Ascending aorta (tissue), 2 donors: ENCODE results near the gene XAGE1B. TPM values are rescaled to one million over a fixed set of nuclear protein-coding genes. Genes with fewer than 3 reads are reported as not detected.
"Not testable (repeated sequence)": the region's sequence is repeated elsewhere in the genome, so short reads cannot be mapped to it uniquely, and the experiment has no call there.

ENCODE experiments used
- DNase-seq, 2 donors: peaks; one replicate each; pipeline ENCODE4 v3.0.0-alpha.2; 2019; ENCODE audit warnings: low spot score in 2 of 2
- H3K27ac ChIP-seq, 2 donors: fragments of 200-600 bp; sonication (generic); one replicate each; pipeline ENCODE4 v1.5.1; 2016 to 2017; ENCODE audit warnings: mild to moderate bottlenecking in 1 of 2
- H3K27me3 ChIP-seq: fragments of 200-600 bp; sonication (generic); one replicate; pipeline ENCODE4 v1.5.1; 2017
- H3K36me3 ChIP-seq, 2 donors: fragments of 200-600 bp; sonication (generic); one replicate each; pipeline ENCODE4 v1.5.1; 2016
- H3K4me1 ChIP-seq, 2 donors: fragments of 200-600 bp; sonication (generic); one replicate each; pipeline ENCODE4 v1.5.1; 2016 to 2017; ENCODE audit warnings: mild to moderate bottlenecking in 1 of 2
- H3K4me3 ChIP-seq, 2 donors: fragments of 200-600 bp; sonication (generic); one replicate each; pipeline ENCODE4 v1.5.1; 2016 to 2017; ENCODE audit warnings: mild to moderate bottlenecking in 1 of 2
- H3K9me3 ChIP-seq, 2 donors: fragments of 200-600 bp; sonication (generic); one replicate each; pipeline ENCODE4 v1.5.1; 2016
- intact Hi-C: fragments of 100-400 bp; cut with DNase I; formaldehyde crosslinking; loops from one replicate; pipeline ENCODE4 v1.15.1; 2023
- total RNA-seq: library from RNA; depleted of rRNA; stranded (reverse); fragments of >200 nt; gene quantifications from one replicate; pipeline ENCODE4 v1.1.0, GENCODE V29; 2016
- TF ChIP-seq, protein P1 (sequence below), 3 experiments: fragments of 200-600 bp in 2 of 3; fragments of 450-650 bp in 1 of 3; sonication (generic) in 2 of 3; IDR thresholded peaks; one replicate each; pipeline ENCODE4 v1.5.1; 2016 to 2019; ENCODE audit warnings: antibody characterized with exemption in 3 of 3, mild to moderate bottlenecking in 1 of 3, moderate library complexity in 1 of 3

Gene XAGE1B
- total RNA-seq, 1 donor from 2014 or later, result not detected

DNA sequence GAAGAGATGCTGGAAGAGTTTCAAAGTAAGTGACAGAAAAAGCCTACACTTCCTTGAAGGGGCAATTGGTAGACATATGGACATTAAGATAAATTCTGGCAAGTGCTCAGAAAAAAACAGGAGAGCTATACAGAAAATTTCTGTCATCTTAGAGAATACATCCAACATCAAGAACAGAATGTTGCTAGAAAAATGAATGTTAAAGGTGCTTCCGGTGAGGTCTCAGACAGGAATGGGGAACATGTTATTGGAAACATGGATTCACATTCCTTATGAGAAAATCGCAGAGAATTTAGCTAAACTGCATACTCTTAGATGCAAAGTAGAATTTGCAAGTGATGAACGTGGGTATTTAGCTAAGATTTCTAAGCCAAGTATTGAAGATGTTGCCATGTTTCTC lies 9.5 kb downstream of the XAGE1B start:
- H3K4me1 ChIP-seq, result no peaks in the 10 kb centered on the region
- no peaks in the 10 kb centered on the region for H3K9me3 ChIP-seq
- no peaks in the 10 kb centered on the region for H3K36me3 ChIP-seq
- intact Hi-C loops, result no loop called here
- no peak overlapping the region for H3K4me3 ChIP-seq
- H3K27me3 ChIP-seq, result no peaks in the 10 kb centered on the region
- no peak for DNase-seq
- no peak overlapping the region for H3K27ac ChIP-seq
- TF ChIP-seq, protein P1, sequence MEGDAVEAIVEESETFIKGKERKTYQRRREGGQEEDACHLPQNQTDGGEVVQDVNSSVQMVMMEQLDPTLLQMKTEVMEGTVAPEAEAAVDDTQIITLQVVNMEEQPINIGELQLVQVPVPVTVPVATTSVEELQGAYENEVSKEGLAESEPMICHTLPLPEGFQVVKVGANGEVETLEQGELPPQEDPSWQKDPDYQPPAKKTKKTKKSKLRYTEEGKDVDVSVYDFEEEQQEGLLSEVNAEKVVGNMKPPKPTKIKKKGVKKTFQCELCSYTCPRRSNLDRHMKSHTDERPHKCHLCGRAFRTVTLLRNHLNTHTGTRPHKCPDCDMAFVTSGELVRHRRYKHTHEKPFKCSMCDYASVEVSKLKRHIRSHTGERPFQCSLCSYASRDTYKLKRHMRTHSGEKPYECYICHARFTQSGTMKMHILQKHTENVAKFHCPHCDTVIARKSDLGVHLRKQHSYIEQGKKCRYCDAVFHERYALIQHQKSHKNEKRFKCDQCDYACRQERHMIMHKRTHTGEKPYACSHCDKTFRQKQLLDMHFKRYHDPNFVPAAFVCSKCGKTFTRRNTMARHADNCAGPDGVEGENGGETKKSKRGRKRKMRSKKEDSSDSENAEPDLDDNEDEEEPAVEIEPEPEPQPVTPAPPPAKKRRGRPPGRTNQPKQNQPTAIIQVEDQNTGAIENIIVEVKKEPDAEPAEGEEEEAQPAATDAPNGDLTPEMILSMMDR (IDR thresholded peaks at IDR 0.05), result no peak

DNA sequence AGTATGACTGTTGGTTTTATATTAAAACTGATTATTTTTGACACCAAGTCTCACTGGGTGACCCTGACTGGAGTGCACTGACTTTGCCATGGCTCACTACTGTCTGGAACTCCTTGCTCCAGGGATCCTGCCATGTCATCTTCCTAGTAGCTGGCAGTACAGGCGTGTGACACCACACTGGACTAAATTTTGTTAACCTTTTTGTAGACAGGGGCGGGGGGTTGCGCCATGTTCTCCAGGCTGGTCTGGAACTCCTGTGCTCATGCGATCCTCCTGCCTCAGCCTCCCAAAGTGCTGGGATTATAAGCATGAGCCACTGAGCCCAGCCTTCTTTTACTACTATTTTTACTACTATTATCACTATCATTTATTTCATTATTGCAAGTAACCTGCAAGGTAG lies 12.3 kb downstream of the XAGE1B start:
- no peak for DNase-seq
- Histone ChIP-seq H3K27ac (no peak overlapping the region), H3K9me3 (no peaks in the 10 kb centered on the region), H3K36me3 (no peaks in the 10 kb centered on the region), H3K27me3 (no peaks in the 10 kb centered on the region), H3K4me1 (no peaks in the 10 kb centered on the region), H3K4me3 (no peak overlapping the region)
- TF ChIP-seq, protein P1 (IDR thresholded peaks at IDR 0.05), result no peak
- intact Hi-C loops, result no loop called here

DNA sequence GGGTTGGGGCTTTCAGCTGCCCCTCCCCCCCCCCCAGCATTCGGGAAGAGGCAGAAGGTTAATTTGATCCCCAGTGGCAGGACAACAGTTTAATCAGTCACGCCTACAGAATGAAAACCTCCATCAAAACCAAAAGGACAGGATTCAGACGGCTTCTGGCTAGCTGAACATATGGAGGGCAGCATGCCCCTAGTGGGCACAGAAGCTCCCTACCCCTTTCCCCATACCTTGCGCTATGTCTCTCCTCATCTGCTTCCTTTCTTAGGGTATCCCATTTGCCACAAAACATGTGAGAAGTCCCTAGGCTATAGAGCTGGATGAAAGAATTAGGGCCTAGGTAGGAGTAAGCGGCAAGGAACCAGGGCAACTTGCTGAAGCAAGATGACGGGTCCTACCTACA lies 15.5 kb downstream of the XAGE1B start:
- H3K36me3 ChIP-seq, H3K4me1 ChIP-seq, DNase-seq, H3K27me3 ChIP-seq, H3K4me3 ChIP-seq, intact Hi-C loops, H3K27ac ChIP-seq, H3K9me3 ChIP-seq: not testable (repeated sequence)

DNA sequence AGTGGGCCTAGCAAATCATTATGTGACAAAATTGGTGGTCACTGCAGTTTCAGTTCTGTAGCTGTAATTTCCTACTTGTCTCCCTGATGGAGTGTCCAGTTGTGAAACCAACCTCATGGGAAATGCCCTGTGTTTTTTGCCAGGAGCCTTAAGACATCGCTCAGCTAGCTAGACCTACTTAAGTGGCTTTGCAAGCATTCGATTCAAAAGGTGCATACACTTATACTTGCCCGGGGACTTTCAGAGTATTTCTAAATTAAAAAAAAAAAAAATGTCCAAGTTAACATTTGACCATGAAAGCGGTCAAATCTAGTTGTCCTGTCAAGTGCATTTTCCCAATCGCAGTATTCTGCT lies 20.5 kb downstream of the XAGE1B start:
- not testable (repeated sequence) for H3K27me3 ChIP-seq

DNA sequence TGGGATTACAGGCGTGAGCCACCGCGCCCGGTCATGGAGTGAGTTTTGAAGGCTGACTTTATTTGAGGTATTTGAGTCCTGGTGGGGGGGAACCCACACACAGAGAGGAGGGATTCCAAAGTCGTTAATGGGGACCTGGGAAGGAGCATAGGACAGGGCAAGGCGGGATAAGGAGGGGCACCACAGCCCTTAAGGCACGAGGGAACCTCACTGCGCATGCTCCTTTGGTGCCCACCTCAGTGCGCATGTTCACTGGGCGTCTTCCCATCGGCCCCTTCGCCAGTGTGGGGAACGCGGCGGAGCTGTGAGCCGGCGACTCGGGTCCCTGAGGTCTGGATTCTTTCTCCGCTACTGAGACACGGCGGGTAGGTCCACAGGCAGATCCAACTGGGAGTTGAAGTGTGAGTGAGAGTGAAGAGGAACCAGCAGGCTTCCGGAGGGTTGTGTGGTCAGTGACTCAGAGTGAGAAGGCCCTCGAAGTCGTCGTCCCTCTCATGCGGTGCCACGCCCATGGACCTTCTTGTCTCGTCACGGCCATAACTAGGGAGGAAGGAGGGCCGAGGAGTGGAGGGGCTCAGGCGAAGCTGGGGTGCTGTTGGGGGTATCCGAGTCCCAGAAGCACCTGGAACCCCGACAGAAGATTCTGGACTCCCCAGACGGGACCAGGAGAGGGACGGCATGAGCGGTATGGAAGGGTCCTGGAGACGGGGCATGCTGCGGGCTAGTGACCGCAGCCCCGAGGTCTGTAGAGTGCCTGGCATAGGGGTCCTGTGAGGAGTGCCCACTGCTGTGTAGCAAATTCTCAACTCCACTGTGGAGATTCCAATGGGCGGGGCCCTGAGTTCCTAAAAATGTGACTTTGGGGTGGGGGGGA lies 21.1 kb downstream of the XAGE1B start, which contains the start of gene XAGE1A:
Gene XAGE1A (plus strand): TSS at position 264 of the 874 bp plus-strand sequence. CDS start 1,554 bp downstream, outside the sequence.
- H3K4me1 ChIP-seq, H3K27ac ChIP-seq, DNase-seq, H3K27me3 ChIP-seq, H3K9me3 ChIP-seq, H3K4me3 ChIP-seq, H3K36me3 ChIP-seq, intact Hi-C loops: not testable (repeated sequence)

More for the DNA sequence above, 20.5 kb downstream of the XAGE1B start:
- H3K4me1 ChIP-seq, H3K27ac ChIP-seq, H3K4me3 ChIP-seq, H3K9me3 ChIP-seq, H3K36me3 ChIP-seq, DNase-seq, intact Hi-C loops: not testable (repeated sequence)

DNA sequence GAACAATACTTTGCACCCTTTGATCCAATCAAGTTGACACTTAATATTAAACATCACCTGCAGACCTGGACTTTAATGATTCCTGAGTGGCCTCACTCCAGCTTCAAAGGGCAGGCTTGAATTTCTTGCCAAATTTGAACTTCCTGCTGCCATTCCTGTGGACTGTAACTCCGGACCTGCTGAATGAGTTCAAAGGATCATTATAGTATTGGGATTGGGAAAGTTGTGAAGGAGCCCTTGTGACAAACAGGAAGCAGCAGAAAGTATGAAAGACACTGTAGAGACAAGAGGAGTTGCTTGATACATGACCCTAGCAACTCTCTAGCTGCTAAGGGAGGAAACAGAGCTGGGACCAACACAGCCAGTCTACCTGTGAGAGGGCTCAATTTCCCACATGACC lies 45.6 kb downstream of the XAGE1B start:
- H3K27ac ChIP-seq, DNase-seq, H3K36me3 ChIP-seq, H3K4me3 ChIP-seq, H3K4me1 ChIP-seq, H3K9me3 ChIP-seq, intact Hi-C loops, H3K27me3 ChIP-seq: not testable (repeated sequence)

Other genes starting within 250 kb of the XAGE1B start
- not detected for gene XAGE2, start 148.0 kb downstream of the XAGE1B start, total RNA-seq
- not detected for gene XAGE1A, start 21.3 kb downstream of the XAGE1B start, total RNA-seq
- not detected for gene SSX7, start 137.8 kb upstream of the XAGE1B start, total RNA-seq
- gene SSX2, start 190.1 kb upstream of the XAGE1B start, total RNA-seq, result not detected
- not detected for gene SSX2B, start 234.2 kb upstream of the XAGE1B start, total RNA-seq